ENCODE results near the gene BRIP1. TPM values are rescaled to one million over a fixed set of nuclear protein-coding genes. Genes with fewer than 3 reads are reported as not detected.
"Not testable (repeated sequence)": the region's sequence is repeated elsewhere in the genome, so short reads cannot be mapped to it uniquely, and the experiment has no call there.

Gene BRIP1
- total RNA-seq, 1 experiment from 2014 or later, result 5.5 TPM

DNA sequence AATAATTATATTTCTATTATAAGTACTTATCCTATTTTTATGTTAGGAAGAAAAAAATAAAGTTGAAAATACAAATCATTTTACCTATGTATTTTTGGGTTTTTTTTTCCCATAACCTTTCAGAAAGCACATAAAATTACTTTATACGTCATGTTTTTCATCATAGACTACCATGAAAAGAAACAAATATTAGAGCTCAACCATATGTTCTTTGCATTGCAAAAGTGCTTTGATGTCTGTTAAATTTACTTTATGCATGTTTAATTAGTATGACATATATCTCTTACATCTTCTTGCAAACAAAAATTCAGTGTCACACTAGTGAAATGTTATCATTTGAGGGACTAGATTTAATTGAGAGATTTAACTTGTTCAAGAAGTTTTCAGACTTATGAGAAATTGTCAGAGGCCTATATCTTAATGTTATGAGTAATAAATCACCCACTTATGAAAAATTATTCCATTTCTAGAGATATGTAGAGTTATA lies 24.0 kb downstream of the BRIP1 start:
- Histone ChIP-seq H3K36me3 (peaks cover 30% of the 10 kb centered on the region), H3K27me3 (no peaks in the 10 kb centered on the region), H3K9me3 (no peaks in the 10 kb centered on the region), H3K4me3 (no peak overlapping the region)
- no peak for DNase-seq

GRCh38 chr17:61837175-61838051 lies 25.9 kb downstream of the BRIP1 start:
- H3K27me3 ChIP-seq, result no peaks in the 10 kb centered on the region
- H3K9me3 ChIP-seq, result no peaks in the 10 kb centered on the region
- peak; percentile 47 for DNase-seq
- no peak overlapping the region for H3K4me3 ChIP-seq
- peaks cover 22% of the 10 kb centered on the region for H3K36me3 ChIP-seq

GRCh38 chr17:61836266-61837174 lies 26.8 kb downstream of the BRIP1 start:
- Histone ChIP-seq H3K4me3 (no peak overlapping the region), H3K9me3 (no peaks in the 10 kb centered on the region), H3K27me3 (no peaks in the 10 kb centered on the region), H3K36me3 (peaks cover 18% of the 10 kb centered on the region)
- no peak for DNase-seq

GRCh38 chr17:61835606-61836005 lies 27.7 kb downstream of the BRIP1 start:
- H3K36me3 ChIP-seq, result peaks cover 15% of the 10 kb centered on the region; the same call in 1 of the 2 replicates
- DNase-seq, result no peak
- no peaks in the 10 kb centered on the region for H3K27me3 ChIP-seq
- no peaks in the 10 kb centered on the region for H3K9me3 ChIP-seq
- H3K4me3 ChIP-seq, result no peak overlapping the region

- no peak overlapping the region for H3K4me3 ChIP-seq
- no peaks in the 10 kb centered on the region for H3K9me3 ChIP-seq
- no peak for DNase-seq
- H3K36me3 ChIP-seq, result peaks cover 12% of the 10 kb centered on the region; the same call in 1 of the 2 replicates
- no peaks in the 10 kb centered on the region for H3K27me3 ChIP-seq
These were observed 28.7 kb downstream of the BRIP1 start for GRCh38 chr17:61834610-61835009.

DNA sequence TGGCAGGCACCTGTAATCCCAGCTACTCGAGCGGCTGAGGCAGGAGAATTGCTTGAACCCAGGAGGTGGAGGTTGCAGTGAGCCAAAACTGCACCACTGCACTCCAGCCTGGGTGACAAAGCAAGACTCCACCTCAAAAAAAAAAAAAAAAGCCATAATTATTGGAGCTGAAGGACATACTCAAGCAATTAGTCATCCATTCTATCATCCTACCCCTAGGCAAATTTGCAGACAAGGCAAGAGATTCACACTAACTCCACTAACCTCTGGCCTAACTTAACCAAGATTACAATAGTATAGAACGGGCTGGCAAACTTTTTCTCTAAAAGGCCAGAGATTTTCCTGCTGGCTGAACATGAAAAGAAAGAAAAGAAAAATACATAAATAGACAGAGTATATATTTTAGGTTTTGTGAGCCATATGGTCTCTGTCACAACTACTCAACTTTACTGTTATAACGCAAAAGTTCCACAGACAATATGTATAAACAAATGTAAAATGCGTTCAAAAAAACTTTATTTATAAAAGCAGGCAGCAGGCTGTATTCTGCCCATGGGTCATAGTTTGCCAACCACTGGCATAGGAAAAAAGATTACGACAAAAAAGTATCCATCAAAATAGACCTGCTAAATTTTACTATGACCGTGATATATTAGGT lies 29.7 kb downstream of the BRIP1 start:
- Histone ChIP-seq H3K36me3 (peaks cover 12% of the 10 kb centered on the region; the same call in 1 of the 2 replicates), H3K4me3 (no peak overlapping the region), H3K27me3 (no peaks in the 10 kb centered on the region), H3K9me3 (no peaks in the 10 kb centered on the region)
- DNase-seq, result no peak

DNA sequence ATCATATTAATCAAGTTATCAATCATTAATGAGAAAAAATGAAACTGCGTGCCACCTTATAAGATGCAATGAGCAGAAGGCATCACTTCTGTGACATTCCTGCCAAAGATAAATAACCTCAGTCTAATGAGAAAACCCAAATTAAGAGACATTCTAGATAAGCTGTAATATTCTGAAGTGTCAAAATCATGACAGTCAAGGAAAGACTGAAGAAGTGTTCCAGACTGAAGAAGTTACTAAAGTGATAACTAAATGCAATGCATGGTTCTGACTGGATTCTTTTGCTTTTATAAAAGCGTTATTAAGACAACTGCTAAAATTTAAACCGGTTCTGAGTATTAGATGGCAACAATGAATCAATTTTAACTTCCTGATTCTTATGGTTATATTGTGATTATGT lies 30.9 kb downstream of the BRIP1 start:
- Histone ChIP-seq H3K9me3 (no peaks in the 10 kb centered on the region), H3K36me3 (peaks cover 18% of the 10 kb centered on the region), H3K4me3 (no peak overlapping the region), H3K27me3 (no peaks in the 10 kb centered on the region)
- no peak for DNase-seq

- H3K9me3 ChIP-seq, result 0 out of 2 replicates have a peak, but pooled peaks cover 2% of the 10 kb centered on the region
- DNase-seq, result no peak
- peaks cover 11% of the 10 kb centered on the region for H3K36me3 ChIP-seq
- no peaks in the 10 kb centered on the region for H3K27me3 ChIP-seq
- H3K4me3 ChIP-seq, result no peak overlapping the region
These were observed 32.2 kb downstream of the BRIP1 start for GRCh38 chr17:61831099-61831498.

GRCh38 chr17:61828694-61829093 lies 34.6 kb downstream of the BRIP1 start:
- H3K36me3 ChIP-seq, result peaks cover 5% of the 10 kb centered on the region
- H3K27me3 ChIP-seq, result no peaks in the 10 kb centered on the region
- DNase-seq, result no peak
- peaks cover 2% of the 10 kb centered on the region; the same call in 1 of the 2 replicates for H3K9me3 ChIP-seq
- H3K4me3 ChIP-seq, result no peak overlapping the region

GRCh38 chr17:61827649-61828395 lies 35.5 kb downstream of the BRIP1 start:
- Histone ChIP-seq H3K4me3 (no peak overlapping the region), H3K9me3 (peaks cover 2% of the 10 kb centered on the region; the same call in 1 of the 2 replicates), H3K36me3 (peaks cover 13% of the 10 kb centered on the region), H3K27me3 (no peaks in the 10 kb centered on the region)
- no peak for DNase-seq

DNA sequence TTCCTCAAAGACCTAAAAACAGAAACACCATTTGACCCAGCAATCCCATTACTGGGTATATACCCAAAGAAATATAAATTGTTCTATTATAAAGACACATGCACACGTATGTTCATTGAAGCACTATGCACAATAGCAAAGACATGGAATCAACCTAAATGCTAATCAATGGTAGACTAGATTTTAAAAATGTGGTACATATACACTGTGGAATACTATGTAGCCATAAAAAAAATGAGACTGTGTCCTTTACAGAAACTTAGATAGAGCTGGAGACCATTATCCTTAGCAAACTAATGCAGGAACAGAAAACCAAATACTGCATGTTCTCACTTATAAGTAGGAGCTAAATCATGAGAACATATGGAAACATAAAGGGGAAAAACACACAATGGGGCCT lies 36.5 kb downstream of the BRIP1 start:
- not testable (repeated sequence) for H3K4me3 ChIP-seq, H3K9me3 ChIP-seq, H3K27me3 ChIP-seq, DNase-seq
- peaks cover 14% of the 10 kb centered on the region for H3K36me3 ChIP-seq

DNA sequence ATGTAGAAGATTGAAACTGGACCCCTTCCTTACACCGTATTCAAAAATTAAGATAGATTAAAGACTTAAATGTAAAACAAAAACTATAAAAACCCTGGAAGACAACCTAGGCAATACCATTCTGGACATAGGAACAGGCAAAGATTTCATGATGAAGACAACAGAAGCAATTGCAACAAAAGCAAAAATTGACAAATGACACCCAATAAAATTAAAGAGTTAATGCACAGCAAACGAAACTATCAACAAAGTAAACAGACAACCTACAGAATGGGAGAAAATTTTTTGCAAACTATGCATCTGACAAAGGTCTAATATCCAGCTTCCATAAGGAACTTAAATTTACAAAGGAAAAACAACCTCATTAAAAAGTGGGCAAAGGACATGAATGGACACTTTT lies 37.1 kb downstream of the BRIP1 start:
- not testable (repeated sequence) for H3K4me3 ChIP-seq, DNase-seq, H3K9me3 ChIP-seq, H3K27me3 ChIP-seq
- peaks cover 21% of the 10 kb centered on the region for H3K36me3 ChIP-seq

DNA sequence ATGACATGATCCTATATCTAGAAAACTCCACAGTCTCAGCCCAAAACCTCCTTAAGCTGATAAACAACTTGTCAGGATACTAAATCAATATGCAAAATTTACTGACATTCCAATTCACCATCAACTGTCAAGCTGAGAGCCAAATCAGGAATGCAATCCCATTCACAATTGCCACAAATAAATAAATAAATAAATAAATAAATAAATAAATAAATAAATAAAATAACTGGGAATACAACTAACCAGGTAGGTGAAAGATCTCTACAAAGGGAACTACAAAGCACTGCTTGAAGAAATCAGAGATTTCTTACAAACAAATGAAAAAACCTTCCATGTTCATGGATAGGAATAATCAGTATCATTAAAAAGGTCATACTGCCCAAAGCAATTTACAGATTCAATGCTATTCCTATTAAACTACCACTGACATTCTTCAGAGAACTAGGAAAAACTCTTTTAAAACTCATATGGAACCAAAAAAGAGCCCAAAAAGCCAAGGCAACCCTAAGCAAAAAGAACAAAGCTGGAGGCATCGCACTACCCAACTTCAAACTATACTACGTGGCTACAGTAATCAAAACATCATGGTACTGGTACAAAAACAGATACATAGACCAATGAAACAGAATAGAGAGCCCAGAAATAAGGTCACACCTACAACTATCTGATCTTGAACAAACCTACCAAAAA lies 37.7 kb downstream of the BRIP1 start:
- Histone ChIP-seq H3K4me3 (no peak overlapping the region), H3K27me3 (no peaks in the 10 kb centered on the region), H3K9me3 (peaks cover 2% of the 10 kb centered on the region; the same call in 1 of the 2 replicates), H3K36me3 (peaks cover 24% of the 10 kb centered on the region)
- no peak for DNase-seq

DNA sequence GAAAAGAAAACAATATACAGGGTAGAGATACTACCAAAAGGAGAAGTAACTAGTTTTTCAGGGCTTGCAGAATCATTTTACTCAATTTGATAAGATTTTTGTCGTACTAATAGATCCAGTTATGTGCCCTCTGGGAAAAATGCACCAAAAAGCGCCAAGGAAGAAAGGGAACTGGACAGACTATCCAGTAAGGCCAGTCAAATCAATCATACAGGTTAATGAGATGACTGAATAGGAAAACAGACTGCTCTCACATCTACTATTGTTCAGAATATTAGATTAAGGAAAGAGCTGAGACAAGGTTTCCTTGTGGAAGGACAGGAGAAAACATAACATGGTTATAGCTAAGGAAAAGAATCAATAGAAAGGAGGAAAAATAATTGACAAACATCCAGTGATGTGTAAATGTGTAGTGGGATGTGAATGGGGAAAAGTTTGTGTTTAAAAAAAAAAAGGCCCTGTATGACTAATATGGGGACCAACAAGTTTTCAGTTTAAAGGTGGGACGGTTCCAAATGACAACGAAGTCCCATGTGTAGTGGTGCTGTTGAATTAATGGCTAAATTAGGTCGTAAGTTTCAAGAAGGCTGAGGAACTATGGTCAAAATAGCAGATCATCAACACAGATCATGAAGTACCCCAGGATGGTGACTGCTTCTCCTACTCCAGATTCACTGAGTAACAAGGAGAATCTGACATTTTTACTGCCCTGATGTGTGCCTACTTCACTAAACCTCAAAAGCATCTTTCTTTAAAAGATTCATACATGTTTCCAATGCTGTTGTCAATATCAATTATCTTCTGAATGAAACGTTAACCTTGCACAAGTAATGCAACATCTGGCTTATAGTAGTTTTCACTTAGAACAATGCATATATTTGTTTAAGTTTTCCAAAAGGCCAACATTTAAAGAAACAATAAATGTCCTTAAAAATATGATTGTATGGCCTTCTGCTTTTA lies 40.7 kb downstream of the BRIP1 start:
- DNase-seq, result no peak

More for the DNA sequence above, 40.7 kb downstream of the BRIP1 start:
- Histone ChIP-seq H3K4me3 (no peak overlapping the region), H3K27me3 (no peaks in the 10 kb centered on the region), H3K9me3 (peaks cover 2% of the 10 kb centered on the region; the same call in 1 of the 2 replicates), H3K36me3 (peaks cover 18% of the 10 kb centered on the region)
